Lung (tissue), 12 donors: ENCODE data around the gene PPP2R3A. TPM values are rescaled to one million over a fixed set of nuclear protein-coding genes. Genes with fewer than 3 reads are reported as not detected.
A peak's percentile ranks its signal among the peaks of the same experiment; 100 is the strongest.

Source experiments
- ATAC-seq: fragments of 200-7000 bp; cut with Tn5 transposase; one replicate; pipeline ENCODE4 v1.9.1; 2020; ENCODE audit warnings: moderate number of reproducible peaks; ENCODE audit not compliant: insufficient read depth, low FRiP score
- DNase-seq, 3 donors: peaks; one replicate each; pipeline ENCODE4 v3.0.0-alpha.2; 2013 to 2017
- H3K27ac ChIP-seq, 2 donors: one replicate each; pipeline ENCODE4 v1.5.1; 2013; ENCODE audit warnings: mild to moderate bottlenecking in 2 of 2, moderate library complexity in 2 of 2, control low read depth in 1 of 2, inconsistent platforms in 1 of 2, low read depth in 1 of 2, low read length in 1 of 2
- H3K27me3 ChIP-seq, 3 donors: one replicate each; pipeline ENCODE4 v1.5.1; 2013; ENCODE audit warnings: low read length in 2 of 3; ENCODE audit not compliant: control insufficient read depth in 3 of 3, insufficient read depth in 3 of 3
- H3K36me3 ChIP-seq, 4 donors: one replicate each; pipeline ENCODE4 v1.5.1; 2013; ENCODE audit warnings: low read length in 4 of 4, mild to moderate bottlenecking in 1 of 4, moderate library complexity in 1 of 4; ENCODE audit not compliant: control insufficient read depth in 4 of 4, insufficient read depth in 4 of 4
- H3K4me1 ChIP-seq, 5 donors: one replicate each; pipeline ENCODE4 v1.5.1; 2013; ENCODE audit warnings: low read length in 5 of 5, mild to moderate bottlenecking in 2 of 5, moderate library complexity in 1 of 5; ENCODE audit not compliant: control insufficient read depth in 5 of 5, insufficient read depth in 5 of 5
- H3K4me3 ChIP-seq: one replicate; pipeline ENCODE4 v1.5.1; 2013; ENCODE audit warnings: mild to moderate bottlenecking, control low read depth, moderate library complexity
- H3K9ac ChIP-seq, 2 donors: one replicate each; pipeline ENCODE4 v1.5.1; 2013; ENCODE audit warnings: low read length in 2 of 2, control low read depth in 1 of 2; ENCODE audit not compliant: insufficient read depth in 1 of 2
- H3K9me3 ChIP-seq, 4 donors: one replicate each; pipeline ENCODE4 v1.5.1; 2013; ENCODE audit warnings: low read length in 3 of 4, mild to moderate bottlenecking in 1 of 4, moderate library complexity in 1 of 4; ENCODE audit not compliant: control insufficient read depth in 4 of 4, insufficient read depth in 3 of 4
- WGBS, 2 donors: extraction: QIAGEN DNeasy Blood & Tissue Kit; methylation state at CpG; one replicate each; pipeline ENCODE4 v1.1.7; 2013; 5-methylcytosine and 5-hydroxymethylcytosine counted together
- polyA plus RNA-seq, 2 donors: library from polyadenylated mRNA; stranded (reverse); fragments of 200-250 nt; gene quantifications; one replicate each; pipeline ENCODE4 v1.2.1, GENCODE V29; 2013
- total RNA-seq, 2 donors: library from RNA; depleted of rRNA in 1 of 2; stranded (reverse); fragments of >200 nt in 1 of 2; gene quantifications; one replicate each; pipeline ENCODE4 v1.2.1, GENCODE V29; 2014 to 2021
- TF ChIP-seq, protein P1 (sequence below): IDR thresholded peaks from 2 replicates; pipeline ENCODE4 v1.5.1; 2012; ENCODE audit warnings: mild to moderate bottlenecking; ENCODE audit errors: control extremely low read depth, extremely low read depth
- donor health status: control.
- donor health status: control.
- donor health status: Bipolar disorder and iron deficiency.
- donor health status: healthy.
- donor health status: DM: yes; HTN: yes; CAD: no.

PPP2R3A gene
- total and polyA plus RNA-seq, 4 donors: 1.6 to 17.0 (median 4.6) TPM

DNA sequence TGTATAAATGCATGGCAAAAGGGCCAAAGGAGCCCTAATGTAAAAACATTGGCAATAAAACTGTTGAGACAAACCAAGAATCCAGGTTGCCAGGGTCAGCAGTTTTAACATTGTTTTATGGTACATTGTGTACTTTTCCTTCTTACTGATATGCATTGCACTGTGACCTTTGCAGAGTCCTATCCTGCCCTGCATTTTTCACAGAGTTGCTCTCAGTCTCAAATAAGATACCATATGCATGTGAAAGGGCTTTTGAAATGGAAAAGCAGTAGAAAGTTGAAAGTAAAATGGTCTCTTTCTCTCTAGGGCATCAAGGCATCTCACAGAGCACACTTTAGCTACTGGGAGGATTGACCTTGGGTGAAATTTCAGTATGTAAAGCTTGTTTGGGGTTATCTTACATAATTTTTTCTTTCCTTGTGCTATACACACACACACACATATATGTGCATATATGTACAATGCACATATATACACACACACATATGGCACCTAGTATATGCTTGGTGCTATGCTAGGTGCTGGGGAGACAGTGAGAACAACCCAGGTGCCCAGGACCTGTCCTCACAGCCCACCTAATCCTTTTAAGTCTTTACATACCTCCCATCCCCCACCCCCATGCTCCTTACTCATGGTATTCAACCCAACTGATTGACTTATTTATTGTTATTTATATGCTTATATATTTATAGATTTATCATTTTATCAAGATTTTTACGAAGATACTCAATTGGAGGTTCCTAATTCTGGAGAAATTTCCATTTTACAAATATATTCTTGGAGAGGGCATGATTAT is 1.2 kb upstream of the PPP2R3A start:
- ATAC-seq: no peak
- Histone ChIP-seq H3K9ac (no peak overlapping the region), H3K27me3 (no peaks in the 10 kb centered on the region), H3K9me3 (peaks cover 0 to 6% (median 3%) of the 10 kb centered on the region in 4 donors), H3K27ac (no peak overlapping the region), H3K36me3 (no peaks in the 10 kb centered on the region), H3K4me1 (peaks cover 0 to 16% (median 13%) of the 10 kb centered on the region in 5 donors), H3K4me3 (no peak overlapping the region)
- 81 to 89% methylated on average over 1 of the region's 1 CpG for WGBS, 2 donors
- no peak for DNase-seq
- TF ChIP-seq, protein P1, sequence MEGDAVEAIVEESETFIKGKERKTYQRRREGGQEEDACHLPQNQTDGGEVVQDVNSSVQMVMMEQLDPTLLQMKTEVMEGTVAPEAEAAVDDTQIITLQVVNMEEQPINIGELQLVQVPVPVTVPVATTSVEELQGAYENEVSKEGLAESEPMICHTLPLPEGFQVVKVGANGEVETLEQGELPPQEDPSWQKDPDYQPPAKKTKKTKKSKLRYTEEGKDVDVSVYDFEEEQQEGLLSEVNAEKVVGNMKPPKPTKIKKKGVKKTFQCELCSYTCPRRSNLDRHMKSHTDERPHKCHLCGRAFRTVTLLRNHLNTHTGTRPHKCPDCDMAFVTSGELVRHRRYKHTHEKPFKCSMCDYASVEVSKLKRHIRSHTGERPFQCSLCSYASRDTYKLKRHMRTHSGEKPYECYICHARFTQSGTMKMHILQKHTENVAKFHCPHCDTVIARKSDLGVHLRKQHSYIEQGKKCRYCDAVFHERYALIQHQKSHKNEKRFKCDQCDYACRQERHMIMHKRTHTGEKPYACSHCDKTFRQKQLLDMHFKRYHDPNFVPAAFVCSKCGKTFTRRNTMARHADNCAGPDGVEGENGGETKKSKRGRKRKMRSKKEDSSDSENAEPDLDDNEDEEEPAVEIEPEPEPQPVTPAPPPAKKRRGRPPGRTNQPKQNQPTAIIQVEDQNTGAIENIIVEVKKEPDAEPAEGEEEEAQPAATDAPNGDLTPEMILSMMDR: no peak

DNA sequence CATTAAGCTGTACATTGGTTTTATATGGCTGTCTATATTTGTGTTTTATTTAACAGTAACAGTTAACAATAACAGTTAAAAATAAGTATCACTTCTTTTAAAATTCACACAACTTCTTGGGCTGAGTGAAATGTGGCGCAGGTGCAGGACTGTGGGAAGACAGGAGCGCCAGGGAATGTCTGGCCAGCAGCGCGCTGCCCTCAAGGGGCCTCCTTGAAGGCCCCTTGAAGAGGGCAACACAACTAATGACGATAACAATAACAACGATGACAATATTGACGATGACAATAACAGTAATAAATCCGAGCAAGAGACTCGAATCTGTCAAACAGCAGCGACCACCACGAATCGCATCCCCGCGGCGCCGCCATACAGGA is 411 bp upstream of the PPP2R3A start:
- TF ChIP-seq, protein P1: no peak
- 8 to 14% methylated on average over 16 of the region's 16 CpGs for WGBS, 2 donors
- peaks cover 0 to 16% (median 13%) of the 10 kb centered on the region in 5 donors for H3K4me1 ChIP-seq
- H3K27ac ChIP-seq: no peak overlapping the region
- no peak overlapping the region for H3K9ac ChIP-seq
- no peaks in the 10 kb centered on the region for H3K27me3 ChIP-seq
- H3K4me3 ChIP-seq: peak overlapping the region; percentile 19
- H3K36me3 ChIP-seq: no peaks in the 10 kb centered on the region
- ATAC-seq (peak; percentile 5), DNase-seq (no peak)
- peaks cover 0 to 4% (median 1%) of the 10 kb centered on the region in 4 donors for H3K9me3 ChIP-seq

- DNase-seq (peak; percentile 69 to 82 (median 81)), ATAC-seq (no peak)
- Histone ChIP-seq H3K27me3 (no peaks in the 10 kb centered on the region), H3K4me1 (peaks cover 0 to 16% (median 13%) of the 10 kb centered on the region in 5 donors), H3K9ac (peak overlapping the region; percentile 16 to 70), H3K4me3 (peak overlapping the region; percentile 83), H3K27ac (peak overlapping the region; percentile 93 to 95), H3K9me3 (no peaks in the 10 kb centered on the region), H3K36me3 (no peaks in the 10 kb centered on the region)
- 5% methylated on average over 38 of the region's 38 CpGs for WGBS, 2 donors
- TF ChIP-seq, protein P1: no peak
These were observed 888 bp downstream of the PPP2R3A start for GRCh38 chr3:135966271-135966961.
